Lower leg skin (tissue), 3 donors: ENCODE data around the gene KAZN.

Experiments
- CTCF ChIP-seq, 3 donors: fragments of 450-650 bp; IDR thresholded peaks; one replicate each; pipeline ENCODE4 v1.5.1; 2016; ENCODE audit warnings: antibody characterized with exemption in 3 of 3, mild to moderate bottlenecking in 3 of 3, moderate library complexity in 2 of 3
- POLR2A ChIP-seq, 2 donors: fragments of 450-650 bp; IDR thresholded peaks; one replicate each; pipeline ENCODE4 v1.6.1; 2016 to 2017; ENCODE audit warnings: antibody characterized with exemption in 2 of 2, mild to moderate bottlenecking in 1 of 2, moderate library complexity in 1 of 2

- no peak for TF ChIP-seq CTCF (IDR thresholded peaks at IDR 0.05)
- no peak for TF ChIP-seq POLR2A (IDR thresholded peaks at IDR 0.05)
Measured at GRCh38 chr1:14716474-14716873, 118.0 kb downstream of the KAZN start.
